HG02840 (cell line): ENCODE data around the gene PPIB.

Experiments used
- ATAC-seq: cut with Tn5 transposase; IDR thresholded peaks from one replicate; pipeline ENCODE4 v1.9.1; 2021; ENCODE audit warnings: mild to moderate bottlenecking, moderate library complexity, moderate number of reproducible peaks; ENCODE audit not compliant: unreplicated experiment, low FRiP score

Gene PPIB

DNA sequence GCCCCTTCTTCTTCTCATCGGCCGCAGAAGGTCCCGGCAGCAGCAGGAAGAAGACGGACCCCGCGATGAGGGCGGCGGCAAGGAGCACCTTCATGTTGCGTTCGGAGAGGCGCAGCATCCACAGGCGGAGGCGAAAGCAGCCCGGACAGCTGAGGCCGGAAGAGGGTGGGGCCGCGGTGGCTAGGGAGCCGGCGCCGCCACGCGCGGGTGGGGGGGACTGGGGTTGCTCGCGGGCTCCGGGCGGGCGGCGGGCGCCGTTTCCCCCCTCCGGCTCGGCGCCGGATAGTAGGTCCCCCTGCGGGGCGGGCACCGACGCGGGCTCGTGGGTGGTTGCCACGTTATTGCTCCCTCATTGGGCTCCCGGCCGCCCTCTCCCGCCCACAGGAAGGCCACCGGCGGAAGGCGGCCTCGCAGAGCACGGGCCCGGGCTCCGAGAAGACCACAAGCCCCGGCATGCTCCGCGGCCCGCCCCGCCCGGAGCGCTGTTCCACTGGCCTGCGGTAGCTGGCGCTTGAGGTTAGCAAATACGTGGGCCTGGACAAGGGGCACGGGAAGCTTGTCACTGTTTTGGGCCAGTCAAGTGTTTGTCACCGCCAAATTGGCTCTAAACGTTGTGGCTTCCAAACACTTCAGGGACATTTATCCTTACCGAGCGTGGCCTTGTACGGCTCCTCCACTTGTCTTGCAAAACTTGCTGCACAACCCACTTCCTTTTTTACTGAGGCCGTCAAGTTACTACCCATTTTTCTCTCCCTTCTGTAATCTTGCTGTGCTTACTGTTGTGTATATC lies at the start of gene PPIB:
PPIB (minus strand) TSS at position 154 of the 790 bp plus-strand sequence; CDS start at position 118, 36 bp downstream.
- peak; percentile 86 for ATAC-seq

DNA sequence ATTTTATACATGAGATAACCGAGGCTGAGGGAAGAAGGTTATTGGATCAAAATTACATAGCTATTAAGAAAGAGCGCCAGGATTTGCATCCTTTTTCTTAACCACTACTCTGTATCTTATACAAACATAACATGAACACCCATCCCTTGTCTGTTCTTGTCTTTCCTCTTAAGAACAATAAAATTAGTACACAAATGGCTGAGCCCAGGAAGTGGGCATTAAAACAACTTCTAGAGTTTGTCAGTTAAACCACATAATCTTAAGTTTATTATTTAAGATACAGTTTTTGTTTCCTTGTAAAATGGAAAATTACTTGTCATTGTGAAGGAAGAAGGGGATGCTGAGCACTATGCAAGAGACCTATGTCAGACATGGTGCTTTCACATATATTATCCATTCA lies 48.9 kb upstream of the PPIB start:
- ATAC-seq = no peak

DNA sequence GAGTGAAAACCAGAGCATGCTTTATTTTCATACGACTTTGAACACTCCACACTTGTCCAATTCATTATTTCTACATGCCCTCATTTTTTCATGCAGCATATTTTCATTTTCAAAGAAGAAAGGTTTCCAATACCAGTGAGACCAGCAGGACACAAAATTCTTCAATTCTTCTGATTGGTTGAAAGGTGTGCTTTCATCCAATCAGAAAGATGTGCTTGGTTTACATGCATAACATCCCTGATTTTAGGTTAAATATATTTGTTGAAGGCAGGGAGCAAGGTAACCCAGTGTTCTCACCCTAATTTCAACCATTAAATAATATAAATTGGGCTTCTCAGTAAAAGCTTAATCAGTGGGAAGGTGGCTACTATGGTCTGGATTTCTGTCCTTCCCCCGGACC lies 47.5 kb upstream of the PPIB start:
- no peak for ATAC-seq

DNA sequence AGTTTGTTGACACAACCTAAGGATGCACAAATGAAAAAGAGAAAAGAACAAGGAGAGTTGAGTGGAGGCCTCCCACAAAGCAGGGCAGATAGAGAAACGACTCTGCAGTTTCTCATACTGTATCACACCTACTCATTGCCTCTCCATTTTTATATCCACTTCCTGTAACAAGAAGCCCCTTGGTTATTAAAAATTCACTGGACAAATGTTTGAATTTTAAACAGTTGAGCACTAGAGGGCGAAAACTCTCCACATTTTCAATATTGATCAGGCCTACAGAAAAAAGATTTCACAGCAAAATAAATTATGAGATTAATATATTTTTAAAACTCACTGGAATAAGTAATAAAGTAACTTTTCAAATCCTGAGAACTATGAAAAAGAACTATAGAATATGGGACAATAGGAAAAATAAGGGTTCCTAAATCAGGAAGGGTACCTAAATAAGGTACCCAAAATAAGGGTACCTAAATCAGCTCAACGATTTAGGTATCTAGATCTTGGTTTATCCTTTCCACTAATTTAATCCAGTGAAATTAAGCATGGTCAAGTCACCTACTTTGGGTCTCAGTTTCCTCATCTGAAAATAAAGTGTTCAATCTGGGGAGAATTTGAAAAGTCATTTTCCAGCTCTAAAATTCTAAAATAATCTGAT lies 47.0 kb upstream of the PPIB start:
- ATAC-seq = no peak

DNA sequence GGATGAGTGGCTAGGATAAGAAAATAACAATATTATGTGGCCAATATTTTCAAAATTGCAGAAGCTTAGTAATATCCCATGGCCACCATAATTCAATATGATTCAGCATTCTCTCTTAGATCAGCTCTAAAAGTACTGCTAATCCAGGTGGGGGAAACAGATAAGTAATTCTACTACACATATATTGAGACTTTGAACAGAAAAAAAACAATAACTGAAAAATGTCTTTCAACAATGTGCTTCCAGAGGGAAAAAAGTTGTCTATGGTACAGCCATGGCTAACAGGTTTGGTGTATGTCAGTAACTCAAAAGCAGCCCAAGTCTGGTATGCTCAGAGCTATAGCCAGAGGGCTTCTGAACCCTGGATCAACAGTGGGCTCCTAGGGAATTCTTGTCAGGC lies 42.4 kb upstream of the PPIB start:
- no peak for ATAC-seq

DNA sequence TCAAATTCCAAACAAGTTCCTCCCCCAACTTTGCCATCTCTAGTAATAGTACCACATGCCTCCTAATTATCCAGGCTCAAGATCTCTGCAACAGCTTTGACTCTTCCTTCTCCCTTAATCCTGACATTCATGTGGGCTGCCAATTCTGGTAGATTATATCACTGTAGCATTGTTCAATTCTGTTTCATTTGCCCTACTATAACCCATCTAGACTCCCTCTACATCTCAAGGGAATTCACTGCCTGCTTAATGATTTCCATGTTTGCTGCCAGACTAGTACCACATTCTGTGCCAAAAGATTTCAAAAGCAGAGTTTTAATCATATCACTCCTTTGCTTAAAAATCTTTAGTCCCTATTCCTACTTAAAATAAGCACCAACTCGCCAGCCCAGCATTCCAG lies 34.6 kb upstream of the PPIB start:
- ATAC-seq = no peak

DNA sequence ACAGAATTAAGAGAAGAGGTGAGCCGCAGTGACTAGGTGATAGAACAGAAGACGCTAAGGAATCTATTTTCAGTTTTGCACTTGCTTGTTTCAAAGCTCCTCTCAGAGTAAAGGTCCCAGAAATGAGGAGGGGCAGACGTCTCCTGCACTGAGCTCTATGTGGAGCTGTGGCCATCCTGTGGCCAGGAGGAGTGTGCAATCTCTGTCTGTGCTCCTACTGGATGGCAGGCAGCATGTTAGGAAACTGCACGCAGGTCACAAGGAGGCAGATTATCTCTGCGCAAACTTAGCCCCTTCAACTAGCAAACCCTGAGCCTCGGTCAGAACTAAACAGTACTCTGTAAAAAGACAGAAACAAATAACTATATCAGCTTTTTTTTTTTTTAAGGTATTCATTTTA lies 31.1 kb upstream of the PPIB start:
- ATAC-seq = no peak

DNA sequence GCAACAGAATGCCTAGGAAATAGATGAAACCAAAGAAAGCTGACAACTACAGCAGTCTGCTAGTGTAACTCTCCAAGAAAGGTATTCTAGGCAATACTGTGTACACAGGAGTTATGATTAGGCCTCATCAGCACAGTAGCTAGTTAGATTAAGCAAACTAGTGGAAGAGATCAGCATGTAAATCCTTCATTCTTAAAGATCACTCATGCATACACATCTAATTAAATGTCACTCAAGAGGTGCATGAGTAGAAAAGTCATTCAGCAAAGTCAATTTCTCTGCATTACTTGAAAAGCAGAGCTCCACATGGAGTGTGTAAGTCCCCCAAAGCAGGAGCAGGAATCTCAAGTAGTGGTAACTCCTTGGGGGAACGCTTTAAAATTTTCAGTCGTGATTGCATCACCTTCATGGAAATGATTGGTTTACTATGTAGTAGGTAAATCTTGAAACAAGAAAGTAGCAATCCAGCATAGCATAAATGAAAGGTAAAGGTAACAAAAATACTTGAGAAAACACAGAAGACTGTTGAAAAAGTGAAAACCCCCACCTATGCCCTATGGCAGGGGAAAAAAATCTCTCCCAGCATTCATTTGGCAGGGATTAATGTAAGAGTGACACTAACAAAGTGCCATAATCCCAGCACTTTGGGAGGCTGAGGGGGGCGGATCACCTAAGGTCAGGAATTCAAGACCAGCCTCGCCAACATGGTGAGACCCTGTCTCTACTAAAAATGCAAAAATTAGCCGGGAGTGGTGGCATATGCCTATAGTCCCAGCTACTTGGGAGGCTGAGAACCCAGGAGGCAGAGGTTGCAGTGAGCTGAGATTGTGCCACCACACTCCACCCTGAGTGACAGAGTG lies 29.4 kb upstream of the PPIB start:
- ATAC-seq = no peak

DNA sequence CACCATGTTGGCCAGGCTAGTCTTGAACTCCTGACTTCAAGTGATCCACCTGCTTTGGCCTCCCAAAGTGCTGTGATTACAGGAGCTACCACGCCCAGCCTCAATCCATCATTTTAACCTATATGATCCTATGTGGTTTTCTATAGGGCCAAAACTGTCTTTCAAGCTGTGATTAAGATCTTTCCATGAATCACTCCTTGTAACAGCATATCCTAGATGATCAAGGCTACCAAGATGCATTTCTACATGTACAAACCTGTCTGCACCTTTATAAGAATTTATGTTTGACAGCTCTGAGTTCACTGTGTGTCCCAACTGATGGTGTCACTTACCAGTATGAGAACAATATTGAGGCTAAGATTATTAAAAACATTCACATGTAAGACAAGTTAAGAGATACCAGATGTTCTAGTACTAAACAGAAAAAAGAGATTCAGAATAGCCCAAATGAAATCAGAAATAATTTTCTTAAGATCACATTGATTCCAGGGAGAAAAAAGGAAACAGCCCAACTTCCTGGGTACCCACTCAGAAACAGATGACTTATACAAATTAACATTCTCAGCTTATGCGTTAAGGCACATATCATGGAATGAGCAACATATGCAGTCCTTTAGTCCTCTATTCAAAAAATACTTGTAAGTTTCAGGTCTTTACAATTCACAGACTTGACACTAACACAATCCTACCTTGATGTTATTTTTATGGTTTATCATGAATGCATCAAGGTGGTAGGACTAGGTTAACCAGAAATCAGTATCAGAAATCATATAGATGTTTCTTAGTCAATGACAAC lies 24.8 kb upstream of the PPIB start:
- ATAC-seq = no peak

DNA sequence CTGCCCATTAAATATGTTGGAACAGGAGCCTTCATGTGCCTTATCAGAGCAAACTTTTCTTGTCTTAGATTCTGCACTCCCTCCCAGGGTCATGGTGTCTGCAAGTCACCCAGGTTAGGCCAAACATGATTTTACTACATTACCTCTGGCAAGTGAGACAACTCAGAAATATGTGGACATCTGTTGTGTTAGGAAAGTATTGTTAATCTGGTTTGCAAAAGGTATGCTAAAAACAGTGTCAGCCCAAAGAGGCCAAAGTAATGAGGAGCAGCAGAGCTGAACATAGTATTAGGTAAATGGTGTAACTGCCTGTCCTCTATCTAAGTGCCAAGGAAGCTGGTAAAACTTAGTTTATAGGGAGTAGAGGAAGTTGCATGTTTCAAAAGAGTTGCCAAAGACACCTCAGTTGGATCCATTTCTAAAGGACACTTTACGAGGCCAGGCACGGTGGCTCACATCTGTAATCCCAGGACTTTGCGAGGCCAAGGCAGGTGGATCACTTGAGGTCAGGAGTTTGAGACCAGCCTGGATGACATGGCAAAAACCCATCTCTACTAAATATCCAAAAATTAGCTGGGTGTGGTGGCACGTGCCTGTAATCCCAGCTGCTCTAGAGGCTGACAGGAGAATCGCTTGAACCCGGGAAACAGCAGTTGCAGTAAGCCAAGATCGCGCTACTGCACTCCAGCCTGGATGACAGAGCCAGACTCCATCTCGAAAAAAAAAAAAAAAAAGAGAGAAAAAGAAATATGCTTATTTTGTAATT lies 22.5 kb upstream of the PPIB start:
- no peak for ATAC-seq

DNA sequence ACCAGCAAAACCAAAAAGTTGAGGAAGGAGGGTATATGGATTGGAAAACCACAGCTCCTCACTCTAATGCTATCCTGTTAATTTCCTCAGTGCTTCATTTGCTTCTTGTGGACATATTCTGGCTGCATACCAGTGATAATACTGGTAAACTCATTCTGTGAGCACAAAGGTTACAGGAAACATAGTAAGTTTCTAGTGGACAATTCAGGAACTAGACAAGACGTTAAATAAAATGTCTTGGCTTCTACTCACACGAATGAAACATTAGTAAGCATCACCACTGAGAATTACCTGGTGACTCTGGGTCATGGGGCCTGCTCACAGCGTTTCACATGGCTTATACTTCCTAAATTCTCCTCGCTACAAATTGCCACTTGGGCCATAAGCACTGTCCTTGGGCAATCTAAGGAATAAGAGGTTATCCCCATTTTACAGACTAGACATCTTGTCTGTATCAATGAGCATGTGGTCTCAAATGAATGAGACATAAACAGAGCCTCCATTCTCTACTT lies 20.1 kb upstream of the PPIB start:
- ATAC-seq = no peak

DNA sequence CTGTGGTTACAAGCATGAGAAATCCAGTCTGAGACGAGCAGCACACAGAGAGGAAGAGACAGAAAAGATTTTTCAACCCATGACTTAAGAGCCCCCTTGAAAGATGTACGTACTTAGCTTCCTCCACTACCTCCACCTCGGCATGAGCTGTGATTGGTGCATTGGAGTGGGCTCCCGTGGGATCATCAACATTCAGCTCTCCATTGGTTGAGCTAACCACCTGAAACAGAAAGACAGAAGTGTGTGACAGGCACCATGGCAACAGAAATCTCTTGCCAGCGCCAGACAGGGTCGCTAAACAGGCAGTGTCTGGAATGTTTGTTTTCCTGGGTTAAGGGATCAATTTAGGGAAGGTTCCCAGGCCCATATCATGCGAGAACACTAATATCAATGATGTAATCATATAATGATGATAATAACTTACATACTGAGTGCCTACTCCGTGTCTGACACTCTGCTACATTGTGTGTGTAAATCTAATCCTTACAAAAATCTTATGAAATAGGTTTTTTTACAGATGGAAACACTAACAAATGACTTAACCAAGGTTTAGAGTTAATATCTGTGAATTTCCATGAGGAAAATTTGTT lies 17.5 kb upstream of the PPIB start:
- peak; percentile 80 for ATAC-seq

DNA sequence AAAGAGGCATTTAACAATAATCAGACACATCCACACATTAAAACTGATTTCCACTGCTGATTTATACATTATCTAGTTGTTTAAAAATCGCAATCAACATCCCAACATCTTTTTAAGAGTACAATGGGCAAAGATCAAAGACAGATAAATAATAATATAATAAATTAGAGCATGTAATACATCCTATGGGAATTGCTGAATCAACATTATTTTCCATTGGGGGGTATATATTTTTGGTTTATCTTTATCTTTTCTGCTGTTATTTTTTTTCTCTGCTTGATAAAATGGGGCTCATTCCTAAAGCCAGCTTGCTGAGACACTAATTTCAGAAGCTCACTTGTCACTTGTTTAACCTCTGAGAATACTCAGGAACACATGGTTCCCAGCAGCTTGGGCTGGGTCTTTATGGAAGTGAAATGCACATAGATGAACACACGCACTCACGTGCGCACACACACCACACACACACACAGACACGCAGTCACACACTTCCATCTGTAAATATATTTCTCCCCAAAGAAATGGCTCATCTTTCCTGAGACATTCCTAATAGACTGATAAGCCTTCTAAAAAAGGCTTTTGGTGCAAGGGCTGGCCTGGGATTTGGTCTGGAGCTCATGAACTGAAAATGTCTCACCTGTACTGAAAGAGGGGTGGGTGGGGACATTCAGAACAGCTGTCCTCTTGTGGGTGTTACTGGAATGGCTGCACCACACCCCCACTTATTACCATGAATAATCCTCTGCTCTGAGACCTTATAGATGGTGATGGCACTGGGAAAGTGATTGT lies 3.5 kb upstream of the PPIB start:
- ATAC-seq = no peak

DNA sequence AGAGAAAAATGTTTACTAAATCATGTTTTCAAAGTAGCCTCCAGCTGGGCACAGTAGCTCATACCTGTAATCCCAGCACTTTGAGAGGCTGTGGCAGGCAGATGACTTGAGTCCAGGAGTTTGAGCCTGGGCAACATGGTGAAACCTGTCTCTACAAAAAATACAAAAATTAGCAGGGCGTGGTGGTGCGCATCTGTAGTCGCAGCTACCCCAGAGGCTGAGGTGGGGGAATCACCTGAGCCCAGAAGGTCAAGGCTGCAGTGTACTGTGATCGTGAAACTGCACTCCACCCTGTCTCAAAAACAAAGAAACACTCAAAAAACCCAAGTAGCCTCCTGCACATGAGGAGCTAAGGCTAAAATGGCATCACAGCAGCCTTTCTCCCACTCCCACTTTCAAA lies 1.6 kb upstream of the PPIB start:
- no peak for ATAC-seq

DNA sequence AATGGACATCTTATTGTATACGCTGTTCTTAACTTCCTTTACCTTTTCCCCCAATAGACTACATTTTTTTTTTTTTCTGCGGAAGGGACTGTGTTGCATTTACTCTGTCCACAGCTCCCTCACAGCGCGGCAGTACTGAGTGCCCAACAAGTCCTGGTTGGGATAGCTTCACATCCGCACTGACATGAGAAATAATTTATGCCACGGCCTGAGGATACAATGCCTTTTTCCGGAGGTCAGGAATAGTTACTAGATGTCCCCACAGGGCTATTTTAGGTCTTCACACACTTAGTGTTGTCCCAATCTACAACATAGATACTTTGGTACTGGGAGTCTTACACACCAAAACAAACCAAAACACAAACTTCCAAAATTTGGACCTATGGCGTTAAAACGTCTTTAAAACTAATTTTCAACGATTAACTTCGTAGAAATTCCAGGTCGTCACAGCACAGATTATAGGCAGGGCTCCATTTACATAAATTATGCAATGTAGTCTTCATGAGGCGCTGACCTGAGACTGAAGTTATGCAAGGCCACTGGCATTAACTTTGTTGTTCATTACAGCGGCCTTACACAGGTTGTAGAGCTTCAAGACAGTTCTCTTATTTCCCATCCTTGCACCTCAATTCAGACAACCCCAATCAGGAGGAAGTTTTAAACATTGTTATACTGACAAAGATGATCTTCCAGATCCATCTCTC lies 989 bp upstream of the PPIB start:
- peak; percentile 3 for ATAC-seq

DNA sequence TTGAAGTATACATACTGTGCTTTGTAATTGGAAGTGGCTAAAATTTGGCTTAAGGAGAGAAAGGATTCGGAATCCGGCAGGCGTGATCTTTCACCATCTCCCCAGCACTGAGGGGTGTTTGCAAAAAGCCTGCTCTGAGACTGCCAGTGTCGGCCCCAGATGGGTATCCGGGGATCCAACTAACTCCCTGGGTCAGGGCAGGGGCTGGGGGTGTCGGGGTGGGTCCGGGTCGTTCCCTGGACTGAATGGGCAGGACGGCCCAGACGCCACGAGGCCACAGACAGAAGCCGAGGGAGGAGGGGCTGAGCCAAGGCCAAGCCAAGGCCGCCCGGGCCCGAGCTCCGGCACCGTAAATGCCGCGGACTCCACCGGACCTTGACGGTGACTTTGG lies 349 bp downstream of the PPIB start:
- peak; percentile 23 for ATAC-seq

DNA sequence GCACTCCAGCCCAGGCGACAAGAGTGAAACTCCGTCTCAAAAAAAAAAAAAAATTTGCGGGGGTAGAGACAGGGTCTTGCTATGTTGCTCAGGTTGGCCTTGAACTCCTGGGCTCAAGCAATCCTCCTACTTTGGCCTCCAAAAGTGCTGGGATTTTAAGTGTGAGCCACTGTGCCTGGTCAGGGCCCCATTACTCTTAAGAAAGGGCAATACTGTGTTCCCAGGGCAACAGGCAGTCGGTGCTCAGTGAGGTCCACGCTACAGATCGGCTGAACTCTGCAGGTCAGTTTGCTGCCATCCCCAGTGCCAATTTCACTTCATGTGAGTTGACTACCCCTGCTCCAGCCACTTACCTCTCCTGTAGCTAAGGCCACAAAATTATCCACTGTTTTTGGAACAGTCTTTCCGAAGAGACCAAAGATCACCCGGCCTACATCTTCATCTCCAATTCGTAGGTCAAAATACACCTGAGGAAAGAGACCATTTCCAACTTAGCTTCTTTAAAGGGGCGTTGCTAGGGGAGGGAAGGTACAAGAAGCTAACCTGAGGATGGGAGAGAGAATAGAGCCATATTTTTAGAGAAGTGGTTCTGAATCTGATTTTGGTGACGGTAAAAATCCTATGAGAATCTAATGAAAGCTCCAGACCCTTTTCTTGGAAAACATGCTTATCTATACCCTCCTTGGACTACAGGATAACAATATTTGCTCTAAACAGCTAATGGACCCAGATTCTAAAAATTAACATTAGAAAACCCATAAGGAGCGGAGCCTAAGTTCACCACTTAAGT lies 939 bp downstream of the PPIB start:
- ATAC-seq = no peak
